AG10803 (cell line): ENCODE results near the gene CACYBP.

Experiments used
- DNase-seq: peaks from one replicate; pipeline ENCODE4 v3.0.0; 2010; ENCODE audit warnings: low read depth
- H3K4me3 ChIP-seq: 2 replicates; pipeline ENCODE4 v1.5.1; 2011; ENCODE audit warnings: mild to moderate bottlenecking, low read length, control low read depth
- TF ChIP-seq, protein P1 (sequence below): conservative IDR thresholded peaks from 2 replicates; pipeline ENCODE4 v1.5.1; 2011; ENCODE audit warnings: mild to moderate bottlenecking, low read length, control low read depth, inconsistent platforms

CACYBP gene

GRCh38 chr1:174999936-175000696 is at the start of gene CACYBP:
TSS of gene CACYBP (plus strand) at chr1:174999947. CDS start at chr1:175000181, 234 bp downstream.
- DNase-seq: peak; percentile 28
- TF ChIP-seq, protein P1, sequence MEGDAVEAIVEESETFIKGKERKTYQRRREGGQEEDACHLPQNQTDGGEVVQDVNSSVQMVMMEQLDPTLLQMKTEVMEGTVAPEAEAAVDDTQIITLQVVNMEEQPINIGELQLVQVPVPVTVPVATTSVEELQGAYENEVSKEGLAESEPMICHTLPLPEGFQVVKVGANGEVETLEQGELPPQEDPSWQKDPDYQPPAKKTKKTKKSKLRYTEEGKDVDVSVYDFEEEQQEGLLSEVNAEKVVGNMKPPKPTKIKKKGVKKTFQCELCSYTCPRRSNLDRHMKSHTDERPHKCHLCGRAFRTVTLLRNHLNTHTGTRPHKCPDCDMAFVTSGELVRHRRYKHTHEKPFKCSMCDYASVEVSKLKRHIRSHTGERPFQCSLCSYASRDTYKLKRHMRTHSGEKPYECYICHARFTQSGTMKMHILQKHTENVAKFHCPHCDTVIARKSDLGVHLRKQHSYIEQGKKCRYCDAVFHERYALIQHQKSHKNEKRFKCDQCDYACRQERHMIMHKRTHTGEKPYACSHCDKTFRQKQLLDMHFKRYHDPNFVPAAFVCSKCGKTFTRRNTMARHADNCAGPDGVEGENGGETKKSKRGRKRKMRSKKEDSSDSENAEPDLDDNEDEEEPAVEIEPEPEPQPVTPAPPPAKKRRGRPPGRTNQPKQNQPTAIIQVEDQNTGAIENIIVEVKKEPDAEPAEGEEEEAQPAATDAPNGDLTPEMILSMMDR: no peak

DNA sequence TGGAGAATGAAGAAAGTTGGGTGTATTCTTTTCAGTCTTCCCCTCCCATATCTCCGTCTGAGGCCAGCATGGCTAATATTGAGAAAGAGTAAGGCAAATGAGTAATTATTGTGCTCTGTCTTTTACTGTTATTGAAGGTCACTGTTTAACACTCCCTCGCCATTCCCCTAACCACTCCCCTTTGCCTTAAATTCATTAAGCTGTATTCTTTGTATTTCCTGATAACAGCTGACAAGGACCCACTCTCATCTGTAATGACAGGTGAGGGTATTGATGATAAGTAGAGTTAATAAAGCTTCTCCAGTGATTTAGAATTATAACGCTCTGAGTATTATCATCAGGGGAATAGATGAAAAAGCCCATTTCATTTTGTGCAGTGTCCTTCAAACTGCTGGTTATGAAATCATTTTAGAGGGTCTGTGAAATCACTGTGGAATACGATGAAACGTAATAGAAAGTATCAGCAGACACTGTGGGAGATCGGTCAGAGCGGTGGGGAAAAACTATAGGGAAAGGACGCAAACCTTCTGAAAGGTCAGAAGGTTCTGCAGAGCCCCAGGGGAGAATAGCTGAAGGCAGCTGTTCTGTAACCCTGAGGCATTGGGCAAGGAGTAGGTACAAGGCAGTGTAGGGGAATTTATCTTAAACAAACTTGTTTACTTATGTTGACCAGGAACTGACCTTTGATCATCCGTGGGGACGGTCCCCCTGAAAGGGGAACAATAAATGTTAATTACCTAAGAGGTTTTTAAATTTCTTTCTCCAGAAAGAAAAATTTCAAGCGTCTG is 46.3 kb upstream of the CACYBP start:
- H3K4me3 ChIP-seq: no peak overlapping the region
- TF ChIP-seq, protein P1: no peak
- no peak for DNase-seq

More at GRCh38 chr1:174999936-175000696, at the start of gene CACYBP:
- H3K4me3 ChIP-seq: peak within 1 kb of the TSS; percentile 89

- DNase-seq: no peak
- no peak overlapping the region for H3K4me3 ChIP-seq
- TF ChIP-seq, protein P1: no peak
Measured at GRCh38 chr1:174954073-174954460, 45.7 kb upstream of the CACYBP start.

DNA sequence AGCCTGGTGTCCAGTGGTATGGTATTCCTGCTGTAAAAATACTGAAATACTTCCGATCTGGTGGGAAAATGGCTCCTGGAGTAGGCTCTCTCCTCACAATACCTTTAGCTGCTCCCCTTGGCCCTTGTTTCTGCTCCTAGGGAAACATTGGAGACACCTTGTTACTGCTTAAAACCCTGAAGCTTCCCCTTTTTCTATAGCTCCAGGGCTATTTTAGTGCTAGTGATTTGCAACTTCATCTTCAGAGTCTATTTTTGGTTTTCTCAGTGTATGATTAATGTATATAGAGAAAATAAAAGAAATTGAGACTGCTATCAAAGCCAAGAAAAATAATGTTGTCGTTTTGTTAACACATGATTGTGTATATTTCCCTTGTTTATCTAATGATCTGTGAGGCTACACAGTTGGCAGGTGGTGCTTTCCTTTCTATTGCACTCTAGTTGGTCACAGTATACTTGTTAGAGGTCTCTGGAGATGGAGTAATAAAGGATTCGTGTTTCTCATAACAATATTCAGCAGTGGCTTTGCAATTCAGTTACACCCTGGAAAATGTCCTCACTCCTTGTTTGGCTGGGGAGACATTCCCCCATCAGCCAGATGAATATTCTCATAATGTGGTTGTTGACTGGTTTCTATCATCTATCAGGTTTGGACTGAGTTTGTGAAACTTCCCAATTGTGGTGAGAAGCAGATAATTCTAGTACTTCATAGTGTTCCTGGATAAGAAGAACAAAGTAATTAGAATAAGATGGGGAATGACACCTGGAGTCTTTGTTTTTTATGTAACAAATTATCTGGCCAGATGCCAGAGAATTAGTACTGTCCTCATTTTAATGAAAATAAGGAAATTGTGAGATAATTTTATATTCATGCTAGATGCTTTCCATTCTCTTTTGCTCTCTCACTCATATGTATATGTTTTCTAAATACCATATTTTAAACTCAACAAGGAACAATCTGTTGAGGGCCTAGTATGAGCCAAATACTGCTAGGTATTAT is 44.8 kb upstream of the CACYBP start:
- TF ChIP-seq, protein P1: no peak

DNA sequence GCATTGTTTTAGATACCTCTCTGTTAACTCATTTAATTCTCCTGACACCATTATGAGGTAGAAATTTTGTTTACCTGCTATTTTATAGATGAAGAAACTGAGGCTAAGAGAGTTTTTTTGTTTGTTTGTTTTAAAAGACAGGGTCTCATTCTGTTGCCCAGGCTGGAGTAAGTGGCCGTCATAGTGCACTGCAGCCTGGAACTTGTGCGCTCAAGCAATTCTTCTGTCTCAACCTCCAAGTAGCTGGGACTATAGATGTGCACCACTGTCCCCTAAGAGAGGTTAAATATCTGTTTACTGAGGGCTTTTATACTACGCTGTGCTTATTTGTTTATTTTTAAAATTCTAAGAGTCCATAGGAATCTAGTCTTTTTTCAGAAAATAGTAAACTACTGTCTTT is 43.7 kb upstream of the CACYBP start:
- no peak overlapping the region for H3K4me3 ChIP-seq
- no peak for DNase-seq
- TF ChIP-seq, protein P1: no peak

More for the DNA sequence above, 44.8 kb upstream of the CACYBP start:
- no peak overlapping the region for H3K4me3 ChIP-seq
- no peak for DNase-seq

- no peak overlapping the region for H3K4me3 ChIP-seq
- TF ChIP-seq, protein P1: no peak
- no peak for DNase-seq
Measured at GRCh38 chr1:174956976-174957375, 42.8 kb upstream of the CACYBP start.
